Tibial artery (tissue), 4 donors: ENCODE results near the gene PADI4.

ENCODE experiments used
- DNase-seq, 2 donors: peaks; one replicate each; pipeline ENCODE4 v3.0.0-alpha.2; 2019
- H3K27ac ChIP-seq, 2 donors: fragments of 200-600 bp; sonication (generic) in 1 of 2; 1 replicate in 1 of 2; 2 replicates in 1 of 2; pipeline ENCODE4 v1.5.1; 2018 to 2019; ENCODE audit warnings: mild to moderate bottlenecking in 1 of 2
- H3K27me3 ChIP-seq, 2 donors: fragments of 200-600 bp; sonication (generic) in 1 of 2; one replicate each; pipeline versions ENCODE4 v1.5.1 to v1.6.0; 2016 to 2019
- H3K36me3 ChIP-seq, 3 donors: fragments of 200-600 bp; sonication (generic) in 2 of 3; one replicate each; pipeline ENCODE4 v1.5.1; 2016 to 2019; ENCODE audit warnings: mild to moderate bottlenecking in 2 of 3
- H3K4me1 ChIP-seq, 4 donors: fragments of 200-600 bp; sonication (generic) in 2 of 4; 1 replicate in 3 of 4; 2 replicates in 1 of 4; pipeline ENCODE4 v1.5.1; 2016 to 2019
- H3K4me3 ChIP-seq, 2 donors: fragments of 200-600 bp; sonication (generic) in 1 of 2; 1 replicate in 1 of 2; 2 replicates in 1 of 2; pipeline ENCODE4 v1.5.1; 2018 to 2019; ENCODE audit warnings: mild to moderate bottlenecking in 2 of 2
- H3K9me3 ChIP-seq, 3 donors: fragments of 200-600 bp; sonication (generic) in 1 of 3; one replicate each; pipeline ENCODE4 v1.5.1; 2016 to 2019
- CTCF ChIP-seq, 2 experiments: fragments of 200-600 bp in 1 of 2; fragments of 450-650 bp in 1 of 2; IDR thresholded peaks; one replicate each; pipeline ENCODE4 v1.5.1; 2017 to 2019; ENCODE audit warnings: antibody characterized with exemption in 2 of 2, mild to moderate bottlenecking in 1 of 2, moderate library complexity in 1 of 2
- intact Hi-C: fragments of 100-400 bp; cut with DNase I; formaldehyde crosslinking; loops from one replicate; pipeline ENCODE4 v1.15.0; 2023; ENCODE audit warnings: low total_unique reads

PADI4 gene

DNA sequence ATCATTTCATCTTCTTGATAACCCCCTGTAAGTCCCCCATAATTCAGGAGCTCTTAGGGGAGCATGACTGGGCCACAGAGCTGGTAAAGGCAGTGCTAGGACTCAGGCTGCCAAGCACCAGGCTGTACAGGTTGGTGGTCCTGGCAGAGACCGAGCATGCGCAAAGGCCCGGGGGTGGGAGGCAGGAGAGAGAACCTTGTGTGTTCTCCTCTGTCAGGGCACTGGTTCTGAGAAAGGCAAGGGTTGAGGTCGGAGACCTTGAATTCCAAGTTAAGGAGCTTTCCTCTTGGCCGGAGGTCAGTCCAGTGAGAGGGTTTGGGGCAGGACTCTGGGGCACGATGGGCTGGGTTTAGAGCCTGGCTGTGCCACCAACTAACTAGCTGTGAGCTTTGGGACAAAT is 35.9 kb upstream of the PADI4 start:
- H3K9me3 ChIP-seq: no peaks in the 10 kb centered on the region
- H3K4me1 ChIP-seq: no peaks in the 10 kb centered on the region
- H3K27ac ChIP-seq: no peak overlapping the region
- no peak overlapping the region for H3K4me3 ChIP-seq
- no peaks in the 10 kb centered on the region for H3K36me3 ChIP-seq
- H3K27me3 ChIP-seq: peaks cover 0 to 41% of the 10 kb centered on the region in 2 donors
- DNase-seq: no peak
- TF ChIP-seq CTCF (IDR thresholded peaks at IDR 0.05): no peak
- intact Hi-C loops: no loop called here

DNA sequence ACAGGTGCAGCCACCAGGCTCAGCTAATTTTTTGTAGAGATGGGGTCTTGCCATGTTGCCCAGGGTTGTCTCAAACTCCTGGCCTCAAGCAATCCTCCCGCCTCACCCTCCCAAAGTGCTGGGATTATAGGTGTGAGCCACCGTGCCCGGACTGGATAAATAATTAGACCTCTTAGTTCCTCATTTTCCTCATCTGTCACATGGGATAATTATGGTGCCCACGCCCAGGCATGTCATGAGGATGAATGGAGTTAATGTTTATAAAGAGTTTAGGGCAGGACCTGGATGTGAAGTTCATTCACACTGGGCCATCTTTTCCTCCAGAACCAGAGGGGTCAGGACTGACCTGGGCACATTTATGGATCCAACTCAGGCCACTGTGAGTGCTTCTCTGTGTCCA is 35.4 kb upstream of the PADI4 start:
- Histone ChIP-seq H3K27me3 (peaks cover 0 to 46% of the 10 kb centered on the region in 2 donors), H3K9me3 (no peaks in the 10 kb centered on the region), H3K4me3 (no peak overlapping the region), H3K27ac (no peak overlapping the region), H3K4me1 (no peaks in the 10 kb centered on the region), H3K36me3 (no peaks in the 10 kb centered on the region)
- no peak for DNase-seq
- TF ChIP-seq CTCF (IDR thresholded peaks at IDR 0.05): no peak
- intact Hi-C loops: no loop called here

DNA sequence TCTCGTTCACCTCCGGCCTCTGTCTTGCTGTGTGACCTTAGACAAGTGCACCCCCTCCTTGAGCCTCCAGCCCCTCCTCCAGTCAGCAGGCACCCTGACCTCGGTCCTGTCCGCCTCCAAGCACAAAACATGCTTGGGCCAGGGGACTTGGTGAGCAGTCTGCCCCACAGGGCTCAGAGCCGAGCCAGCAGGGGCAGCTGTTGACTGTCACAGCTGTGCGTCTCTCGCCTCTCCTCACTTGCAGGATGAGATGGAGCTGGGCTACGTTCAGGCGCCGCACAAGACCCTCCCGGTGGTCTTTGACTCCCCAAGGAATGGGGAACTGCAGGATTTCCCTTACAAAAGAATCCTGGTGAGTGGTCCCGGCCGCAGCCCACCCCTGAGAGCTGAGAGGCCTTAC is 34.9 kb upstream of the PADI4 start:
- peaks cover 0 to 50% of the 10 kb centered on the region in 2 donors for H3K27me3 ChIP-seq
- no peak for DNase-seq
- no peak overlapping the region for H3K4me3 ChIP-seq
- intact Hi-C loops: no loop called here
- no peak for TF ChIP-seq CTCF (IDR thresholded peaks at IDR 0.05)
- H3K4me1 ChIP-seq: no peaks in the 10 kb centered on the region
- no peaks in the 10 kb centered on the region for H3K36me3 ChIP-seq
- H3K9me3 ChIP-seq: no peaks in the 10 kb centered on the region
- H3K27ac ChIP-seq: no peak overlapping the region

- H3K27ac ChIP-seq: no peak overlapping the region
- H3K9me3 ChIP-seq: no peaks in the 10 kb centered on the region
- peak in 1 of 2 experiments; percentile 7 for TF ChIP-seq CTCF (IDR thresholded peaks at IDR 0.05)
- H3K4me1 ChIP-seq: no peaks in the 10 kb centered on the region
- DNase-seq: no peak
- intact Hi-C loops: no loop called here
- no peak overlapping the region for H3K4me3 ChIP-seq
- no peaks in the 10 kb centered on the region for H3K36me3 ChIP-seq
- peaks cover 0 to 55% of the 10 kb centered on the region in 2 donors for H3K27me3 ChIP-seq
These were observed 33.5 kb upstream of the PADI4 start for GRCh38 chr1:17274186-17275170.

DNA sequence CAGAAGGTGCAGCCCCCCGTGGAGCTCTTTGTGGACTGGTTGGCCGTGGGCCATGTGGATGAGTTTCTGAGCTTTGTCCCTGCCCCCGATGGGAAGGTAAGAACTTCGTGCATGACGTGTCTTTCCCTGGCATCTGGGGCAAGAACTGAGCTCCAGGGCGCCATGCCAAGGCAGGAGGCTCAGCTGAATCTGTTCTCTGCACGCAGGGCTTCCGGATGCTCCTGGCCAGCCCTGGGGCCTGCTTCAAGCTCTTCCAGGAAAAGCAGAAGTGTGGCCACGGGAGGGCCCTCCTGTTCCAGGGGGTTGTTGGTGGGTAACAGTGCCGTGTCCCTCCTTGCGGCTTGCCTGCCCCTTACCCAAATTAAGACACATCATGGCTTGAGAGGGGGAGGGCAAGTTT is 31.4 kb upstream of the PADI4 start:
- no peaks in the 10 kb centered on the region for H3K4me1 ChIP-seq
- no peaks in the 10 kb centered on the region for H3K9me3 ChIP-seq
- TF ChIP-seq CTCF (IDR thresholded peaks at IDR 0.05): no peak
- no peaks in the 10 kb centered on the region for H3K36me3 ChIP-seq
- no peak overlapping the region for H3K27ac ChIP-seq
- H3K4me3 ChIP-seq: no peak overlapping the region
- intact Hi-C loops: no loop called here
- DNase-seq: no peak
- peaks cover 0 to 62% of the 10 kb centered on the region in 2 donors for H3K27me3 ChIP-seq
